Eye (tissue), 1 donor: ENCODE data around the gene WBP1L.
"Not testable (repeated sequence)": the region's sequence is repeated elsewhere in the genome, so short reads cannot be mapped to it uniquely, and the experiment has no call there.

Experiments
- DNase-seq: peaks from one replicate; pipeline ENCODE4 v3.0.0-alpha.2; 2015

Gene WBP1L

DNA sequence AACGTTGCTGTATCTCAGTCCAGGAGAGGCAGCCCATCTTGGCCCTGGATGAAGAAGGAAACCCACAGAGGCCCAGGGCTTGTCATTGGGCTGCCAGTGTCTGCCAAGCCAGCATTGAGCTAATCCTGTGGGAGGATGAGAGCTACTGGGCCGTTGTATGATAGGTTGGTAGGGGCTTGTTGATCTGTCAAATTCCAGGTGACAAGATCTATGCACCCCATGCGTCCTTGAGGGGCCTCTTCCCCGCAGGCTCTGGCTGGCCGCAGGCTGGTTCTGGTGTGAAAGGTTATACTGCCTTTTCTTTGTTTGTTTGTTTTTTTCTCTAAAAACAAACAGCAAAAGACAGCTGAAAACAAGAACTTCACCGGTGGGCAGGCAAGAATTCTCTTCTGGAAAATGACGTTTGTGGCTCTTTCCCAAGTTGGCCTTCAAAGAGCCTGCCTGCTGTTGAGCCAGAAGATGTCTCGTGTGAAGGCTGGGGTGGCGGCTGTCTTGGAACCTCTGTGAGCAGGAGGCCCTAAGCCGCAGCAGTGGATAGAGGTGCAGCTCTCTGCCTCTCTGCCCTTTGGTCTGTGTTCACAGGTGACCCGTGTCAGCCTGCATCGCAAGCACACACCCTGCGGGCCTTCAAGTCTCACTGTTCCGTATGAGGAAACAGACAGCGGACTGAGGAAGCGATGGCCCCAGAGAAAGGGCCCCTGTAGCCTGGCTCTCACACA is 70.1 kb downstream of the WBP1L start:
- DNase-seq = no peak

DNA sequence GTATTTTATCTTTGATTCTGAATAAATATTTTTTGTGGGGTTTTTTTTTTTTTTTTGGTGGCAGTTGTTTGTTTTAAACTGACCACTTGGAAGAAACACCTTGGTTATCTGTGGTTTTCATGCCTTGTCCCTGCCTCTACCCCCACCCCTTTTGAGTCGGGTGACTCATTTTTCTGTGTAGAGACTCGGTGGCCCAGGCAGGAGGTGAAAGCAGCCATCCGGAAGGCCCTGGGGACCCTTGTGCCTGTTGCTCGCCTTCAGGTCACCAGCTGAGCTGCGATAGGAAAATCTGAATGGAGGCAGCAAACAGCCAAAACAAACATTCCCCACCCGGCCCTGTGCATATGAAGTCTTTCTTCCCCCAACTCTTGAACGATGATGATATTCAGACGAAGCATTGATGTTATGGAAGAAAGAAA is 70.7 kb downstream of the WBP1L start:
- DNase-seq = peak; percentile 40

DNA sequence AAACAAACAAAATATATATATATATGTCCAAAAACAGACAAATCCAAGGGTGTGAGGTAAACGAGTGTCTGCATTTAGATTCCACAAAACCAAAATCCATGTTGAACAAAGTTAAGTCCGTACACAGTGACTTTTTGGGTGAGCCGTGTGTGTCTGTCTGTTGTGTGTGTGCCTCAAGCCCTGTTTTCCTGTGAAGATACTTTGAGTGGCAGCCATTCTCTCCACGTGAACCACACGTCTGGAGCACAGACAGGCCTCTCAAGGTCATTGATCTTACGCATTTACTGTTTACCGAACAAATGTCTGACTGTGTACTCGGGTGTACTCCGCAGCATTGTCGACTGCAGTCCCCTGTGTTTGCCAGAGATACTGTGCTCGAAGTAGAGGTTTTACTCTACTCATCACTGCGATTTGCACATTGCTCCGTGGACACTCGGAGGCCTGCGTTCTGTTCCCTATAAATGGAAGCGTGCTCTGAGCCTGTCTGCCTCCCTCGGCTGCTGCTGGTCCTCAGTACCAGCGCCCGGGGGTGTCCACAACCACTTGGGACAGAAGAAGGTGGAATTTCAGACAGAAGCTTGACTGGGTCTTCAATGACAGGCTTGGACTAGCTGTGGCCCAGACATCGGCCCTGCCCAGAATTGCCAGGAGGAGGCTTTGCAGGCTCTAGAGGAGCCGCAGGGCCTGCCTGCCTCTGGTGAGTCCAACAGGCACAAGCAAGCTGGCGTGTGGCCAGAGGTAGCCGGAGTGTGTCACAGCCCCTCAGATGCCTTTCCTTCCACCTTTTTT is 71.3 kb downstream of the WBP1L start:
- peak; percentile 32 for DNase-seq

DNA sequence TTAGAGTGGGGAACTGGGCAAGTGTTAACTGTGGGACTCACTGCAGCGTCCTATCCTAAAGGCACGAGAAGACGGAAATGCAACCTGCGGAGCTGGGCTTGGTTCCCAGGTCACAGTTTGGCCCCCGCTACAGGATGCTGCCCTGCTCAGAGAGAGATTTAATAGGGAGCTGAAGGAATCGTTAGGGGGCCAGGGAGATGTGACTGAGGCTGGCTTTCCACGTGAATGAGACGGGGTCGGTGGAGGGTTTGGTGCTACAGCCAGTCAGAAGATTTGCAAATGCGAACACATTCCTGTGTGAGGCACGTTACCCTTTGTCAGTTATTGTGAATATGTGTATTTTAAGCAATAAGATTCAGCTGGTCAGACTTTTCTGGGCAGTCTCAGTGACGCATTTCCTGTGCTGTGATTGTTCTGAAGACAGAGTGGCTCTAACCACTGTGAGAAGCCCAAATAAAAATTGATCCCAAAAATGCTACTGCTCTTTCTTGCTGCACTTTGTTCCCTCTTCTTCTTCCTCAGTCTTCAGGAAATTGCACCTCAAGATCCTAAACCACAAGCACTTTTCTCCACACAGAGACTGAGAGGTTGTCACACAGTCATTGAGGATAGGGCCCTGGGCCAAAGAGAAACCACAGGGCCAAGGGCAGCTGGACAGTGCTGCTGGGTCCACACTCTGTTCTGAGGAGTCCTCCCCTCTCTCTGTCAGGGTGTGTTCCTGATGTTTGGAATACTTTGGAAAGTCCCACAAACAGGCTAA is 72.2 kb downstream of the WBP1L start:
- no peak for DNase-seq

DNA sequence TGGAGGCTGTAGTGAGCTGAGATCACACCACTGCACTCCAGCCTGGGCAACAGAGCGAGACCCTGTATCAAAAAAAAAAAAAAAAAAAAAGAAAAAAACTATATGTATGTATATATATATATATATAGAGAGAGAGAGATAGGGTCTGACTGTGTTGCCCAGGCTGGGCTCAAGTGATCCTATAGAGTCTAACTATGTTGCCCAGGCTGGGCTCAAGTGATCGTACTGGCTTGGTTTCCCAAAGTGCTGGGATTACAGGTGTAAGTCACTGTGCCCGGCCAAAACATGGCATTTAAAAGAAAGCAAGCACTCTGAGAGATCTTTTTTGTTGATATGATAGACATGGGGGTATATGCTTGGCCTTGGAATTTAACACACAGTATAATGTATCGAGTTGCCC is 73.4 kb downstream of the WBP1L start:
- no peak for DNase-seq

DNA sequence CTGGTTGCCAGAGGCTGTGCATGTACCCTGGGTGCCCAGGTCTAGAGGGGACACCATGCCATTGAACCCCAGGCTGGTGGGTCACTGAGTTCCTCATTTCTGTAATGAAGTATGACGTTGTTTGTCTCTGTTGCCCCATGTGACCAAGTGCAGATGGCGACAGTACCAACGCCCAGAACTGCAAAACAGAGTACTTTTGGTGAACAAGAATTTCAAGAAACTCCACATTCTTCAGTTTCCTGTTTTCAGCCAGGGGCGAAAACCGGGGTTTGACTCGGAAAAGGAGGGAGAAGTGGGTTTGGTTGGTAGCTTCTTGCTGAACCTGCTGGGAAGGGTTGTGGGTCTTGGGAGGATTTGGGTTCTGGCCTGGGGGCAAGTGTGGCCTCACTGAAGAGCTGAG is 75.3 kb downstream of the WBP1L start:
- peak; percentile 50 for DNase-seq

DNA sequence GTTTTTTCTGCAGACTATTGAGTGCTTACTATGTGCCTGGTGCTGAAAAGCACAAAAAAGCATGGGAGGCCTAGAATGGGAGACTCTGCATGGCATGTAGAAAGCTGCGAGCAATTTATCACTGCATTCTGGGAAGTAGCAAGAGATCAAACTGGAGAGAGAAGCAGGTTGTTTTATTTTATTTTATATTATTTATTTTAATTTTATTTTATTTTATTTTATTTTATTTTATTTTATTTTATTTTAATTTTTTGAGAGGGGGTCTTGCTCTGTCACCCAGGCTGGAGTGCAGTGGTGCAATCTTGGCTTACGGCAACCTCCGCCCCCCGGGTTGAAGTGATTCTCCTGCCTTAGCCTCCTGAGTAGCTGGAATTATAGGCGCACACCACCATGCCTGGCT is 76.3 kb downstream of the WBP1L start:
- DNase-seq = not testable (repeated sequence)

DNA sequence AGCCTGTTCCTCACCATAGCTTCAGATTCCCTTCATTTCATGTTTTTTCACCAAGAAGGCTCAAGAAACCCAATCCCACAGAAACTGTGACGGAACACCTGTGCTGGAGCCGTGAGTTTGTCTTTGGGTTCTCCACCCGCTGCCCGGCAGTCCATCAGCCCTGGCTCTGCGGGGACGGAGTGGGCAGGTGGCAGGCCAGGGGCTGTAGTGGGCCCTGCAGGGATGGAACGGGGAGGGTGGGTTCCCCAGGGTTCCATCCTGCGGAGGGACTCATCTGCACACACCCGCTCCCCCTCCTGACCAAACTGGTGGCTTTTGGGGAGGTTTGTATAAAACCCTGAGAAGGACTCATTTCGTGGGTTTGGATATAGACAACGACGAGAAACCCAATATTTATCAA is 78.5 kb downstream of the WBP1L start:
- DNase-seq = no peak

DNA sequence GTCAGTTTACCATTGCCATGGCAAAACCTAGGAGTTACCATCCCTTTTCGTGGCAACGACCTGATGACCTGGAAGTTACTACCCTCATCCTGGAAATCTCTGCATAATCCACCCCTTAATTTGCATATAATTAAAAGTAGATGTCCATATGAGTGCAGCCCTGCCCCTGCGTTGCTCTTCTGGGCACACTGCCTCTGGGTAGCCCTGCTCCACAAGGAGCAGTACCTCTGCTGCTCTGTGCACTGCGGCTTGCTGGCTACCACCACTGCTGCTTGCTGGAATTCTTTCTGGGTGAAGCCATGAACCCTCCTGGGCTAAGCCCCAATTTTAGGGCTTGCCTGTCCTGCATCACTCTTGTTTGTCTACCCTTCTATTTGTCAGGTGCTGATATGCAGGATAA is 80.9 kb downstream of the WBP1L start:
- DNase-seq = no peak

DNA sequence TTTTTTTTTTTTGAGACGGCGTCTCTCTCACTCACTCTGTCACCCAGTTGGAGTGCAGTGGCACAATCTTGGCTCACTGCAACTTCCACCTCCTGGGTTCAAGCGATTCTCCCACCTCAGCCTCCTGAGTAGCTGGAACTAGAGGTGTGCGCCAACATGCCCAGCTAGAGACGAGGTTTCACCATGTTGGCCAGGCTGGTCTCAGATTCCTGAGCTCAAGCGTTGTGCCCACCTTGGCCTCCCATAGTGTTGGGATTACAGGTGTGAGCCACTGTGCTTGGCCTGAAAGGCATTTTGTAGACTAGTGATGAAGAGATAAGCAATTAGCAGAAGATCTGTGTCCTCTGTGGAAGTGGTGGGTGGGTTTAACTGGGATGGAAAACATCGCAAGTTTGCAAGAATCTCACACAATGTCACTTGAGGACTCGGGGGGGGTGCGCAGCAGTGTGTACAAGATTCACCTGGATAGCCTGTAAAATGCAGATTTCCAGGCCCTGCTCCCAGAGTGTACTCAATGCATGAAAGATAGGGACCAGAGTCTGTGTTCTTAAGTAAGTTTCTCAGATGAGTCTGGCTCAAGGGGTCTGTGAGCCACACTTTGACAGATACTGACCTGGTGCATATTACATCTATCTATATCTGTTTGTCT is 82.5 kb downstream of the WBP1L start:
- no peak for DNase-seq

DNA sequence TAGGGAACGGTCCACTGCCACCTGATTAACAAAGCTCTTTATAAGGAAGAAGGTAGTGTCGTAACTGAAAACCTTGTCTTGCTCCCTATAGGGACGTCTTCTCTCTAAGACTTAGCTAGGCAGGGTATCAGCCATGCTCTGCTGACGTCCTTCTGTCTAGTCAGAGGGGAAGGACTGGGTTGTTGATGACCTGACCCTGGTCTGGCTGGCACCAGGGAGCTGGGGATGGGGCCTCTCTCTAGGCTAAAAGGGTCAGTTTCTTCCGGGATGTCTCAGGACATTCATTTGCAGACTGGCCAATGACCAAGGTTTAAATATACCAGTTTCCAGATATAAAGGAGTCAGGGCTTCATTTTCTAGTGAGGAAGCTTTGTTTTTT is 83.8 kb downstream of the WBP1L start:
- no peak for DNase-seq

DNA sequence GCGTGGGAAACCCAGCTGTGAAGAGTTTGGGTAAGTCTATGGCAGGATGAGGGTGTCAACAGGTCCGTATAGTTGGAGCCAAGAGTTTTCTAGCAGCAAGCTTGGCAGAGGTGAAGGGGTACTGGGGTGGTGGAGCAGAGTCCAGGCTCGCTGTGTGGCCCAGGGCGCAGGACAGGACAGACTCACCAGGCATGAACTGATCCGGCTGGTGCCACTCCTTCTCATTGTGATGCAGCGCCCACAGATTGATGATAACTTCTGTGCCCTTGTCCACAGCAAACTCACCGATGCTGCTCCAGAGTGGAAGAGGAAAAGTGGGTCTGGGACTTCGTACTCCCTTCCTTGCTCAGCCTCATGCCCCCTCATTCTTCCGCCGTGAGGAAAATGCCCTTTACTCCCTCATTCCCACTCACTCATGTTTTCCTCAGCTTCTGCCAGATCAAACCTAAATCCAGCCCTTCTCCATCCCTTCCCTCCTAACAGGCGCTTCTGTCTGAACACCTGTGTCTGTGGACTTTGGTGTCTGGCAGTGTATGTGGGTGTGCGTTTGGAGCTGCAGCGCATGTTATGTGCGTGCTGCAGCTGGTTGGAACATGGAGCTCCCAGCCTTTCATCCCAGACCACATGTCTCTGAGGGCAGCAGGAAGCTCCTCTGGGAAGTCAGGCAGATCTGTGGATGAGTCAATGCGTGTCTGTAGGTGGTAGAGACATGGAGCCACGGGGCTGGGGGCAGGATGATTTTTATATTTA is 87.7 kb downstream of the WBP1L start:
- DNase-seq = no peak

DNA sequence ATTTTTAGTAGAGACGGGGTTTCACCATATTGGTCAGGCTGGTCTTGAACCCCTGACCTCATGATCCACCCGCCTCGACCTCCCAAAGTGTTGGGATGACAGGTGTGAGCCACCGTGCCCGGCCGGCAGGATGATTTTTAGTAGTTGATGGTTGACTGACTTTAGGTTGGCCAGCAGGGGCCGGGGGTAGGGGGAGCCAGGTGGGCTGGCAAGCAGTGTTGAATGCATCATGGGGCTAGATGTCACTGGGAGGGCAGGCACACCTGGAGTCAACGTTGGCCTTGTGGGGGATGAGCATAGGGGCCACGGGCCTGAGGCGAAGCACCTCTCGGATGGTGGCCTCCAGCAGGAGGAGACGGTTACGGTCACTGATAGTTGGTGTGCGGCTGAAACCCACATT is 88.5 kb downstream of the WBP1L start:
- no peak for DNase-seq

DNA sequence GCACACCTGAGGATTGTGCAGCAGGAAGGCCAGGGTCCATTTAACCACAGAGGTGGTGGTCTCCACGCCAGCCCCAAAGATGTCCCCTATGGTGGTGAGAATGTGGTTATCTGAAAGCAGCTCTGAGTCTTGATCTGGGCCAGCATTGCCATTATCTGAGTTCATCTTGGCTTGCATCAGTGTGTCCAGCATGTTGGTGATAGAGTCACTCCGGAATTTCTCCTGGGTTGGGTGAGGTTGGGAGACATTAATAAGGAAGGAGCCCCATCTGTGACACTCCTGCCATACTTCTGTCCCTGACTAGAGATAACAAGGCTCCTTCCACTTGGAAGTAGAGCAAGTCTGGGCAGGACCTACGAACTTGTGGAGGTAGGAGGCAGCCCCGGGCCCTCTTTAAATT is 89.2 kb downstream of the WBP1L start:
- no peak for DNase-seq

DNA sequence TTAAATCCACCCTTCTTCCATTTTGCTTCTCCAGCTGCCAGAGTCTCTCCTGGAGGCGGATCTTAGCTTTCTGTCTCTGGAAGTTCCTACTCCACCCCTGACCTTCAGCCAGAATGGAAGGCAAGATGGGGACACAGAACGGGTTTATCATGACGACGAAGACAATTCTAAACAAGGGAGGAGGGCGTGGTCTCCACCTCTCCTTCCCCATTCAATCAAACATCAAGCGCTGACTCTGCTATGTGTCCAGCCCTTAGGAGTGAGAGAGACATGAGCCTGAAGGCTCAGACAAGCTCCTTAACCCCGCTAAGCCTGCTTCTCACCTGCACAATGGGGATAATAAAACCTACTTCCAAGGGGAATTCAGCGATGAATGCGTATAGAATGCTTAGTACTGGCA is 90.4 kb downstream of the WBP1L start:
- DNase-seq = no peak

DNA sequence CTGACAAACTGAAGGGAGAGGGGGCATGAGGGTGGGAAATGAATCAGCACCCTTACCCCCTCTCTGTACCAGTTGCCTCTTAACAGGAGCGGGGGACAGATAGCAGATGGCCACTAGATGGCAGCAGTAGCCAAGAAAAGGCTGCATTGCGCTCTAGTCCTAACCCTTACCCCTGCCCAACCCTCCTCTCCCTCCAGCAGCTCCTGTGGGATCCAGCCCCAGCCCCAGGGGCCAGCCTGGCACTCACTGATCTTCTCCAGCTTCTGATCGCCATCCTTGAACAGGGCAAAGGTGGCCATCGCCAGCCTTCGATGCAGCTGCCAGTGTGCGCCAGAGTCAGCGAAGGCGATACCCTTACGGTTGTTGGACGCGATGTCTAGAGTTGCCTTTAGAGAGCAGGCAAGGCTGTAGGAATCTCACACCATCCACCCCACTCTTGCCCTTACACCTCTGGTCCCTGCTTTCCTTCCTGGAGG is 91.3 kb downstream of the WBP1L start:
- peak; percentile 94 for DNase-seq

DNA sequence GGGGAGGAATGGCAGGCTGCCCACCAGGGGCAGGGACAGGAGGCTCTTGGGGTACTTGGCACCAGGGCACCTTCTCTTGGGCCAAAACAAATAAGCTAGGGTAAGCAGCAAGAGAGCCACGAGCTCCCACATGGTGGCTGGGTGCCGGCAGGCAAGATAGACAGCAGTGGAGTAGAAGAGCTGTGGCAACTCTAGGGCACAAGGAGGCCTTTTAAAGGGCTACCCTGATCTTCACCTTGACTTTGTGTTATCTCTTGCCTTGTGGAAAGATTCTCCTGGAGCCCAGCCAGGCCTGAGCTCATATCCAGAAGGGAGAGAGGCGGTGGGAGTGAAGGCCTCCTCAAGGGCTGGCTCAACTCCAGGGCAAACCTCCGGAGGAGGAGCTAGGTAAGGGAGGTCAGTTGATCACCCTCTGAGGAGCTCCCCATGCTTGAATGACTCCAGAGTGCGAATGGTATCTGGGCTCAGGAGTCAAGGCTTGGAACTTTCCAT is 93.5 kb downstream of the WBP1L start, which contains the start of gene CYP17A1:
TSS of gene CYP17A1 (minus strand) at position 184 of the 492 bp plus-strand sequence. CDS start at position 132, 52 bp downstream.
- DNase-seq = no peak

DNA sequence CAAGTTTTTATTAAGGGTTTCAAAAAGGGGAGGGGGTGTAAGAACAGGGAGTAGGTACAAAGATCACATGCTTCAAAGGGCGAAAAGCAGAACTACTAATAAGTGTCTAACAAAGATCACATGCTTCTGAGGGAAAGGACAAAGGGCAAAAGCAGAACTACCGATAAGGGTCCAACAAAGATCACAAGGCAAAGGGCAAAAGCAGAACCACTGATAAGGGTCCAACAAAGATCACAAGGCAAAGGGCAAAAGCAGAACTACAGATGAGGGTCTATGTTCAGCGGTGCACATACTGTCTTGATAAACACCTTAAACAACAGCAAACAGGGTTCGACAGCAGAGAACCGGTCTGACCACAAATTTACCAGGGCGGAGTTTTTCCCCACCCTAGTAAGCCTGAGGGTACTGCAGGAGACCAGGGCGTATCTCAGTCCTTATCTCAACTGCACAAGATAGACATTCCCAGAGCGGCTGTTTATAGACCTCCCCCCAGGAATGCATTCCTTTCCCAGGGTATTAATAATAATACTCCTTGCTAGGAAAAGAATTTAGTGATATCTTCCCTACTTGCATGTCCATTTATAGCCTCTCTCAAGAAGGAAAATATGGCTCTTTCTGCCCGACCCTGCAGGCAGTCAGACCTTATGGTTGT is 94.7 kb downstream of the WBP1L start:
- DNase-seq = not testable (repeated sequence)

DNA sequence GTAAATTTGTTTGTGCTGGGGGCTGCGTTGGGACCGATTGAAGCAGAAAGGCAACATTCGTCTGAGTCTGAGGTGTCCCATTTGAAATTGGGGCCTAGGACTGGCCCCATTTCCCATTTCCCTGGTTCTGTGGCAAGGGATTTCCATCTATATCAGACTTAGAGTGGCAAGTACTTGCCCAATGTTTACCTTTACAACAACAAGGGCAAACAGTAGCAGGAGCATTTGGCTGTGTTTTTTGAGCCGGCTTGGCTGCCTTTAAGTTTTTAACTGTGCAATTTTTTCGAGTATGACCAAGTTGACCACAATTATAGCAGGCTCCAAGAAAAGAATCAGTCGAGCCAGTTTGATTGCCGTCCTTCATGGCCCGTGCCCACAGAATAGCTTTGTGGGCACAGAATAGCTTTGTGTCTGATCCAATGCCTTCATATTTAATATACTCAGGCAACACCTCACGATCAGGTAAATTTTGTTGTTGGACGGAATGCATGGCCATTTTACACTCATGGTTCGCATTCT is 98.1 kb downstream of the WBP1L start:
- no peak for DNase-seq

DNA sequence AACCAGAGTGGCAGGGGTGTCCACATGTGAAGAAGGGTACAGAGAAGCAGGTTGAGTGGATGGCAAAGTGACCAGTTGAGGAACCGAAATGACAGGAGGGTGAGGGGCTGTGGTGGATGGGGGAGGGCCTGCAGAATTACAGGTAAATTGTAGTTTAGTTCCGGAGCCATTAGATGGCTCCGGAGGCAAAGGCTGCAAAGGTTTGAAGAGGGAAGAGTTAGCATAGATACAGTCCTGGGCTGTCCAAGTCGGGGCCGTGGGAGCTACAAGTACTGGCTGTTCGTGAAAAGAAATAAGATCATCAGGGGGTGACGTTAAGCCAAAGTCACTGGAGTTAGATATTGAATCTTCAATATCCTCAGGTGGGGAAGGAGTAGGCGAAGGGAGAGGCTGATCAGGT is 99.4 kb downstream of the WBP1L start:
- DNase-seq = not testable (repeated sequence)

DNA sequence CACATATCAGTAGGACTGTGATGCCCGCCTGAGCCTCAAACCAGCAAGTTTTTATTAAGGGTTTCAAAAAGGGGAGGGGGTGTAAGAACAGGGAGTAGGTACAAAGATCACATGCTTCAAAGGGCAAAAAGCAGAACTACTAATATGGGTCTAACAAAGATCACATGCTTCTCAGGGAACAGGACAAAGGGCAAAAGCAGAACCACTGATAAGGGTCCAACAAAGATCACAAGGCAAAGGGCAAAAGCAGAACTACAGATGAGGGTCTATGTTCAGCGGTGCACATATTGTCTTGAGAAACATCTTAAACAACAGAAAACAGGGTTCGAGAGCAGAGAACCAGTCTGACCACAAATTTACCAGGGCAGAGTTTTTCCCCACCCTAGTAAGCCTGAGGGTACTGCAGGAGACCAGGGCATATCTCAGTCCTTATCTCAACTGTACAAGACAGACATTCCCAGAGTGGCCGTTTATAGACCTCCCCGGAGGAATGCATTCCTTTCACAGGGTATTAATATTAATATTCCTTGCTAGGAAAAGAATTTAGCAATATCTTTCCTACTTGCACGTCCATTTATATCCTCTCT is 100.5 kb downstream of the WBP1L start:
- not testable (repeated sequence) for DNase-seq
